KBM-7 (cell line): ENCODE data around the gene GNPDA1.

Experiments
- DNase-seq: peaks from one replicate; pipeline ENCODE4 v3.0.0-alpha.2; 2015
- in situ Hi-C: fragments of 300-500 bp; cut with MboI; formaldehyde crosslinking; loops from 2 replicates; pipeline ENCODE4 v1.14.3; 2020; ENCODE audit warnings: low sequenced_read_pairs, low pct_unique_long_range_greater_than_20kb, mixed read lengths

GNPDA1 gene

DNA sequence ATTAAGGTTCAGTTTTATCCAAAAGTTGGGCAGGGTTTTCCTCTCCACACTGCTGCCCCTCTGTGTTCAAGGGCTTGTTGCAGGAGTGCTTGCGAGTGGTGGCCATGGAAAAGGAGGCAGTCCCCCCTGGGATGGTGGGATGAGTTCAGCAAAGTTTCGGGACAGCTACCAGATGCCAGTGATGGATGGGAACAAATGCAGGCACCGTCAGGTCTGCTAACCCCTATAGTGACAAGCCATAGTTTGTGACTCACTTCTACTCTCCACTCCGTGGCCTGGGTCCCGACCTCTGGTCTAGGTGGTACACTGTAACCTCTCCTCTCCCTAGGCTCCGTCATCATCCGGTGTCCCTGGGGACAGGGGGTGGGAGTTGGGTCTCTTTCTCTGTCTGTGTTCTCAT, 47.8 kb downstream of the GNPDA1 start:
- in situ Hi-C loops: no loop called here
- no peak for DNase-seq

DNA sequence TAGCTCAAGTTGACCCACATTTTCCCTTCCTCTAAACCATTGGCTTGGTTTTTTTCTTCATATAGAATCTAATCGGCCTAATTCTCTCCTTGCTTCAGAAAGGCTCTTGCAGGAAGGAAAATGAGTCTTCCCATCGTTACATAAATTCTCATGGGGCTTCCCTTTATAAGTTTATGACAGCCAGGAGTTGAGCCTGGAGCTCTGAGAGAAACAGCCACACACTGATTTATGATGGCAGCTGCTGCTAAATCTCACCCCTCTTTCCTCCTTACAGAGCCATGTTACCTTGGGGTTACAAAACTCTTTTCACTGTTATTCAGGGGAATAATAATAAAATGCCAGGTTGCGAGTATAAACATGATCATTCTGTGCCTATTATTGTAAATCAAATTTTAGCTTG, 49.1 kb downstream of the GNPDA1 start:
- in situ Hi-C loops: no loop called here
- no peak for DNase-seq

DNA sequence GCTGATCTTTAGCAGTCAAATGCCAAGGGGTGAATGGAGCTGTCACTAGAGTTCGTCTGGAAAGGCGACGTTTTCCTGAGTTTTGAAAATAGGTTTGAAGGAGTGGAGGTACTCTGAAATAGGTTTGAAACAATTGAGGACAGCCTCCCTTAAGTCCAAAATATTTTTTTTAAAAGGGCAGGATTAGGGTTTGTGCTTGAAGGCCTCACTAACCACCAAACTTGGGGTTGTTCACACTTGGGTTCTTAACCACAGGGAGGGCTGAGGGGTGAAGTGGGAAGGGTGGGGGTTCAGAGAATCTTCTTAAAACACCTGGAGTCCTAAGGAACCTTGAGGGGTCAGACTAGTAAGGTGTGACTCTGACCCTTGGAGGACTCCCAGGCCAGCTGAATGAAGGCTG, 51.4 kb downstream of the GNPDA1 start:
- no peak for DNase-seq
- in situ Hi-C loops: no loop called here

DNA sequence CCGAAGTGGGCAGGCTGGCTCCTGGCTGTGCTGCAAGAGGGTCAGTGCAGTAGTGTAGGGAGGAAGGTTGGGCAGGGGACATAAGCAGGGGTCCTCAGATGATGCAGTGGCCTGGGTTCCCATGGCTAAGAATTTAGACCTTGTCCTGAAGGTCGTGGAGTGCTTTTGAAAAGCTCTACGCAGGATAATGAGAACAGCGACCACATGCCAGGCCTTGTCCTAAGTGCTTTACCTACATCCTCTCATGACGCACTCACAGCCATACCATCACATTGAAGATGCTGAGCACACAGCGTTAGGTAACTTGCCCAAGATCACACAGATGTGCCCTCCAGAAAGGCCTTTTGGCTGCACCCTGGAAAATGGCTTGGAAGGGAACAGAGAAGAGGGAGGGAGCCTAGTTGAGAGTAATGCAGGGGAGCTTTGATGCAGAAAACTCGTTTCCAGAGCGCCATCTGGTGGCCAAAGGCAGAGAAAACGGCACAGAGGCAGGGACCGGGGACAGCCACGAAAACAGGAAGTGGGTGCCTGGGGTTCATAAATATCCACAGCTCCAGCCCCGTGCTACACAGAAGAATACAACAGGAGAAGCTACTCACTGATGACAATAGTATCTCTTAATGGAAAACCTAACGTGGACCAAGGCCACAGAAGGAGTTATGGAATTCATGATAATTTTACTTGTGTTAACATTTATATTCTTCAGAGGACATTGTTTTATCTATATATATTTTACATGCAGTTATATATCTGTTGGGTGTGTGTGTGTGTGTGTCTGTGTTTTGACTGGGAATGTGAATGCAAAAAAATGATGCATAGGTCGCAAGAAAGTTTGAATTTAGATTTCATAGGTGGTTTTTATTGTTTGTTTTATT, 52.1 kb downstream of the GNPDA1 start:
- in situ Hi-C loops: no loop called here
- DNase-seq: peak; percentile 99

DNA sequence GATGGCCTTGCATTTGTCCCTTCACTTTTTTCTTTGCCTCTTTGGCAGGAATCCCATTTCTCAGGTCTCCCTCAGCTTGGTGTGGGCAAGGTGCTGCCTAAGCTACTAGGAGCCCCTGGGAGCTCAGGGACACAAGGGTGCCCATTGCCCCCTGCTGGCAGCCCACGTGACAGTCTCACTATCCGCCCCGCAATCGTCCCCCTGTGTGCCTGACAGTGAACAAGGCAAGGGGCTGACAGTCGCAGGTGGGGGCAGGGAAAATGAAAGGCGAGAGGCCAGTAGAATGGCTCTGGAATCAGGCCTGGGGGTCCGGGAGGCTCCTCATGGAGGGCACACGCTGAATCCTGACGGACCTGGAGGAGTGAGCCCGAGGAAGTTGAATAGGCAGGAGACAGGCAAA, 52.8 kb downstream of the GNPDA1 start:
- DNase-seq: no peak
- in situ Hi-C loops: no loop called here

DNA sequence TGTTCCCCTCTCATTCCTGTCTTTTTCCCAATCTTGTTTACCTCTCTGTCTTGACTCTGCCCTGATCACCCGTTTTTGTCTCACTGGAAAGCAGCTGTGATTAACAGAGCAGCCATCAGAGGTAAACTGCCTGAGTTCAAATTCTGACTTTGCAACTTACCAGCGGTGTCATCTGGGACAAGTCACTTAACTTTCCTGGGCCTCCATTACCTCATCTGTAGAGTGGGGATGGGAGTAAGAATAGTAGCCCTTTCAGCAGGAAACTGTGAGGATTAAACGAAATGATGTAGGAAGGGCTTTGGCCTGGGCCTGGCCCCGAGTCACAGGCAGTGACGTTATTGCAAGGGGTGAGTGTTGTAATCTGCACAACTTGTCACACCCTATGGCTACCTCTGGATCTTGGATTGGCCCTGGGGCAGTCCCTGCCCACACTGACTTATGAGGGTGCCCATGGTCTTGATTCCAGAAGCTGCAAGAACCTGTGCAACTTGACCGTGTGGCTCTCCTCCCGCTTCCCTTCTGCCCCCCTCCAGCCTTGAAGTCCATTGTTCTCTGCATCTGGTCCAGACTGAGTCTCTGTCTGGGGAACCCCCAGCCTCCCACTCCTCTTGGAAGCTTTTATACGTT, 54.2 kb downstream of the GNPDA1 start:
- in situ Hi-C loops: no loop called here
- DNase-seq: no peak

DNA sequence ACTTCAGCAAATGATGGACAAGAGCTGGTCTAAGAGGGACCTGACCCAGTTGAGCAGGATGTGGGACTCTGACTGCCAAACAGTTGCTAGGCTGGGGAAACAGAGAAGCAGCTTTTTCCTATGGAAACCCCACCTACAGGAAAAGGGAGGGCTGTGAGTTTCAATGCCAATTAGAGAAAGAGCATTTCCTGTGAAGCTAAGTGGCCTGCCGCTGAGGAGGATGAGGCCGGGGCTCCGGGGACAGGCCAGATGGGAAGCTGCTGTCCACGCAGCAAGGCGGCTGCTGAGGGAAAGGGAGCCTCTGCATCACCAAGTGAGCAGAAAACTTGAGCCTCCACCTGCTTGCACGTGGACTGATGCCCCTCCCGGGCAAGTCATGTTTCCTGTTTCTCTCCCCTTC, 54.7 kb downstream of the GNPDA1 start, which contains the start of gene PCDH12:
PCDH12 (minus strand) TSS at position 90 of the 400 bp plus-strand sequence. CDS start 351 bp downstream, outside the sequence.
- in situ Hi-C loops: no loop called here
- peak; percentile 75 for DNase-seq

DNA sequence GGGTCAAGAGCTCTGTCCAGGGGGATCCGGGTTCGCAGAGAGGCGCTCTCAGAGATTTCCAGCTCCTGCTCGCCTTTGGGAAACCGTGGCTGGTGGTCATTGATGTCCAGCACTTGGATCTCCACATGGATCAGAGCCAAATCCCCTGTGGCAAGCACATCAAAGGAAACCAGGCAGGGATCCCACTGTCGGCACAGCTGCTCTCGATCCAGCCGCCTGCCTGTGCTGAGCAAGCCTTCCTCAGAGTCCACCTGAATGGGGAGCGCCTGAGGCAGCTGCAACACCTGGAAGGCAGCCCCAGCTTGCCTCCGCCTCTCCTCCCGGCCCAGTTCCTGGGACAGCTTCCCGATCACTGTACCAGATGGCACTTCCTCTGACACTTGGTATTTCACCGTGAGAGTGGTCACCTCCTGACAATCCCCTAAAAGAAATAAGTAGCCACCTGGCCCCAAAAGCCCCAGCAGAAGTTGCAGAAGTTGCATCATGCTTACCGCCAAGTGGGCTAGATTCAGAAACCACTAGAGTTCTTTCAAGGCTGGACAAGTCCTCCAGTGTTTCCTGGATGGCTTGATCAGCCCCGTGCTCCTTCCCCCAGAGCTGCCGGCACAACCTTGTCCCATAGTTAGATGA, 55.3 kb downstream of the GNPDA1 start:
- in situ Hi-C loops: no loop called here
- peak; percentile 40 for DNase-seq

DNA sequence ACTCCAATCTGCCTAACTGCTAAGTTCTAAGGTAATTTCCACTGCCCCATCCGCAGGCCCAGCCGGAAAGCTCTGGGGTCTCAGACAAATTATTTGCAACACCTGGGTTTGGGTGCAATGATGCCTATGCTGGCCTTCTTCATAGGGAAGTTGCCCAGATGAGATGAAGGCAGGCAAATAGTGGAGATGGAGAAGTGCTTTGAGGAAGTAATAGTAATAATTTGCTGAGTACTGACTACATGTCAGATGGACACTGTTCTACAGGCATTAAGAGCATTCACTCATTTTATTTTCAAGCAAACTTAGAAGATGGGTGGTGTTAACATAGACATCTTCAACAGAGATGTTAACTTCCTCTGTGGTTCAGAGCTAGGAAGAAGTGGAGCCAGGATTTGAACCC, 58.6 kb downstream of the GNPDA1 start:
- in situ Hi-C loops: no loop called here
- no peak for DNase-seq

DNA sequence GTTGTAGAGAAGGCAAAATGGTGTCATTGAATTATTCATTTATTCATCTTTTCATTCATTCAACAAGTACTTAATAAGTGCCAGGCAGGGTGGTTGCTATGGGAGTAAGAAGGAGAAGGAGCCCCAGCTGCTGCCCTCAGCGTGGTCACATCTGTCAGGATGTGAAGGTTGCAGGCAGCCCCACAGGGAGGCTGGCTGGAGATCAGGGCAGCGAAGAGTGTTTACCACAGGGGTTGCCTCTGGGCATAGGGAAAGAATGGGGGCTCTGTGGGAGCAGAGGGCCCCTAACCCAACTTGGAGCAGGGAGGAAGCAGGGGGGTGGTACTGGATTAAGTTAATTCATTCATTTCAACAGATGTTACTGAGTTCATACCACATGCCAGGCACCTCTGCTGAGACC, 60.8 kb downstream of the GNPDA1 start:
- in situ Hi-C loops: no loop called here
- DNase-seq: no peak

DNA sequence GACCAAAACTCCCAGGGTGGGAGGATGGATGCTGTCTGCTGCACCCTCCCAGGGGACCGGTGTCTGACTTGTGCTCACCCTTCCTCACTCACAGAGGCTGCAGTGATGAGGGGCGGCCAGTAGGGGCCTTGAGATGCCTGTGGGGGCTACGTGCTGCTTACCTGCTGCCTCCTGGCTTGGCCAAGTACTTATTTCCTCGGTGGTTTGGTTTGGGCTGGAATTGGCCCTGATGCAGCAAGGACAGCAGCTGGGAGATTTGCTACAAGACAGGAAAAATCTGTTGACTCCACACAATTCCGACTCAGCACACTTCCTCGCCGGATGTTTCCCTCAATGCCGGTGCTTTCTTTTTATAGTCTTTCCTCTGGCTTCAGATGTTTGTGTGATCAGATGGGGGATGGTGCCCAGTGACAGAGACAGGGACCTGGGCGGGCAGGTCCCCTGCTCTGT, 61.5 kb downstream of the GNPDA1 start:
- in situ Hi-C loops: no loop called here
- DNase-seq: peak; percentile 31
